ENCODE measurements around the gene NLRP13.
"Not testable (repeated sequence)": the region's sequence is repeated elsewhere in the genome, so short reads cannot be mapped to it uniquely, and the experiment has no call there.

NLRP13 gene, protein sequence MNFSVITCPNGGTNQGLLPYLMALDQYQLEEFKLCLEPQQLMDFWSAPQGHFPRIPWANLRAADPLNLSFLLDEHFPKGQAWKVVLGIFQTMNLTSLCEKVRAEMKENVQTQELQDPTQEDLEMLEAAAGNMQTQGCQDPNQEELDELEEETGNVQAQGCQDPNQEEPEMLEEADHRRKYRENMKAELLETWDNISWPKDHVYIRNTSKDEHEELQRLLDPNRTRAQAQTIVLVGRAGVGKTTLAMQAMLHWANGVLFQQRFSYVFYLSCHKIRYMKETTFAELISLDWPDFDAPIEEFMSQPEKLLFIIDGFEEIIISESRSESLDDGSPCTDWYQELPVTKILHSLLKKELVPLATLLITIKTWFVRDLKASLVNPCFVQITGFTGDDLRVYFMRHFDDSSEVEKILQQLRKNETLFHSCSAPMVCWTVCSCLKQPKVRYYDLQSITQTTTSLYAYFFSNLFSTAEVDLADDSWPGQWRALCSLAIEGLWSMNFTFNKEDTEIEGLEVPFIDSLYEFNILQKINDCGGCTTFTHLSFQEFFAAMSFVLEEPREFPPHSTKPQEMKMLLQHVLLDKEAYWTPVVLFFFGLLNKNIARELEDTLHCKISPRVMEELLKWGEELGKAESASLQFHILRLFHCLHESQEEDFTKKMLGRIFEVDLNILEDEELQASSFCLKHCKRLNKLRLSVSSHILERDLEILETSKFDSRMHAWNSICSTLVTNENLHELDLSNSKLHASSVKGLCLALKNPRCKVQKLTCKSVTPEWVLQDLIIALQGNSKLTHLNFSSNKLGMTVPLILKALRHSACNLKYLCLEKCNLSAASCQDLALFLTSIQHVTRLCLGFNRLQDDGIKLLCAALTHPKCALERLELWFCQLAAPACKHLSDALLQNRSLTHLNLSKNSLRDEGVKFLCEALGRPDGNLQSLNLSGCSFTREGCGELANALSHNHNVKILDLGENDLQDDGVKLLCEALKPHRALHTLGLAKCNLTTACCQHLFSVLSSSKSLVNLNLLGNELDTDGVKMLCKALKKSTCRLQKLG

DNA sequence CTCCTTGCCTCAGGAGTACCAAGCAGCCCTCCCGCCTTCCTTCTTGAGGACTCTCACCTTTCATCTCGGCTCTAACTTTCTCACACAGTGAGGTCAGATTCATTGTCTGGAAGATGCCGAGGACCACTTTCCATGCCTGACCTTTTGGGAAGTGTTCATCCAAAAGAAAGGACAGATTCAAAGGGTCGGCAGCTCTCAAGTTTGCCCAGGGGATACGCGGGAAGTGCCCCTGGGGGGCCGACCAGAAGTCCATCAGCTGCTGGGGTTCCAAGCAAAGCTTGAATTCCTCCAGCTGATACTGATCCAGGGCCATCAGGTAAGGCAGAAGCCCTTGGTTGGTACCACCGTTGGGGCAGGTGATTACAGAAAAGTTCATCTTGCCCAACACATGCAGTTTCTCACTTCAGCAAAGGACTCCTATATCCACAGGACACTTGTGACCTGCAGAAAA is at the start of gene NLRP13:
Gene NLRP13, minus strand, starts transcription at position 401 of the 451 bp plus-strand sequence. Its CDS starts 25 bp downstream, at position 376.
- DNase-seq, result no peak

DNA sequence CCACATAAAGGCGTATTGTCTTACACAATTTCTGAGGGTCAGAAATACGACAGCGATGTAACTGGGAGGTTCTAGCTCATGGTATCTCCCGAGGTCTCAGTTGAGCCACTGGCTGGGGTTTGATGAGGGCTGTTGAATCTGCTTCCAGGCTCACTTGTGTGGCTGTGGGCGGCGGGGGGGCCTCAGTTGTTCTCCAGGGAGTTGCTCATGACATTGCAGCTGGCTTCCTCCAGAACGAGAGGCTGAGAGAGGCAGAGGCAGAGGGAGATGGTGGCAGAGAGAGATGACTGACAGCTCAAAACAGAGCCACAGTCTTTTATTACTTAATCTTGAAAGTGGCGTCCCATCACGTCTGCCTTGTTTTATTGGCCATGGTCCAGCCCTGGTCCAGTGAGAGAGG is 48.3 kb upstream of the NLRP13 start:
- no peak for DNase-seq

DNA sequence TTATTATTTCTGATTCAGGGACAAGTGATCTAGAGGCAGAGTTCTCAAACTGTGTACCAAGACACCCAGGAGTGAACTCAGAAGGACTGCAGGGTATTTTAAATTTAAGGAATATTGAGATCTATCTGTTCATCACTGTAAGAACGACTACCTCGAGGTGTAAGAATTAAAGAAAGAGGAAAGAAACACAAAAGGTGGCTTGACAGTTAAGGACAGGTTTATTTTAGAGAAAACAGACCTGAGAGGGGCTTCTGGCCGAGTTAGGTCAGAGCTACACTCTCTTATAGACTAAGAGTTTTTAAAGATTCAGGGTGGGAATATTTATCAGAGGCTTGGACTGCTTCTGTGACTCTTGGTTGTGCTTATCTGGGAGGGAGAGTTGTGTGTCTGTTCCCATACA is 41.8 kb upstream of the NLRP13 start:
- DNase-seq, result no peak

DNA sequence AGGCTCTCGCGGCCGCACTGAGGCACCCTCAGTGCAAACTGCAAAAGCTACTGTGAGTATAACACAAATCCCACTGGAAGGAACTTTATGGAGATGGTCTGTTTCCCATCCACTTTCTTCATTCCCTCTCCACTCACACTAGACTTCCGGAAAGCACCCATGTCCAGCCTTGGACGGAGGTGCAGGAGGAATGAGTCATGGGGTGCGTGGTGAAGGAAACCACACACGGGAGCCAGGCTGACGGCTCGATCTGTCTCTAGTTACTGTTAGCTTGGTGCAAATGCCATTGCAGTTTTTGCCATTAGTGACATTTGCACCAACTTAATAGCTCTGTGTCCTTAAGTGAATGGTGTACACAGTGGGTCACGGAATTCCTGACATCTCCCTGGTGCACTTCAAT is 30.1 kb upstream of the NLRP13 start:
- DNase-seq, result no peak

DNA sequence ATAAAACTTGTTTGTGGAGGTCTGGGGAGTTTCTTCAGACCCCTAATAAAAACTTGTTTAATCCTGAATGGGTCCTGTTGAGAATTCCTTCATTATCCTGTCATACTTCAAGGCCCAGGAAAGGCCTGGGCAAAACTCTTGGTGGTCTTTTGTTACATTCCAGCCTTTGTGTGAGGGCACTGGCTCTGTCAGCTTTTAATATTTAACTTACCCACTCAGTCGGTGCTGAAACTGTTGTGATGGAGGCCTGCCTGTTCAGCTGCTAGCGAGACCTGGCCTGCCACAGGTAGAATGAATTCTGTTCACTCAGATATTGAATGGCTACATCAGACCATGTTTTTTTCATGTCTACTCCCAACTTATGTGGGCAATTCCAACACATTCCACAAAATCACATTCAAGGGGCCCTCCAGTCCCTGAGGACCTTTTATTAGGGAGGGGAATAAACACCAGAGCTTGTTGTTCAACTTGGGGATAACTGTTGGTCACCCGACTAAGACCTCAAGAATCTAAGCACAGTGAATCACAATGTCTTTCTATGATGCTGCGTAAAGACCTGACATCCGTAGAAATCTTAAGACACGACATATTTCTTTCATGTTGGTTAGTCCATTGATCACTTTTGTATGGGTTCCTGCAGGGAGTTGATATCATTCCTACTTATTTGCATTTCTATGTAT is 28.0 kb upstream of the NLRP13 start:
- DNase-seq, result no peak

DNA sequence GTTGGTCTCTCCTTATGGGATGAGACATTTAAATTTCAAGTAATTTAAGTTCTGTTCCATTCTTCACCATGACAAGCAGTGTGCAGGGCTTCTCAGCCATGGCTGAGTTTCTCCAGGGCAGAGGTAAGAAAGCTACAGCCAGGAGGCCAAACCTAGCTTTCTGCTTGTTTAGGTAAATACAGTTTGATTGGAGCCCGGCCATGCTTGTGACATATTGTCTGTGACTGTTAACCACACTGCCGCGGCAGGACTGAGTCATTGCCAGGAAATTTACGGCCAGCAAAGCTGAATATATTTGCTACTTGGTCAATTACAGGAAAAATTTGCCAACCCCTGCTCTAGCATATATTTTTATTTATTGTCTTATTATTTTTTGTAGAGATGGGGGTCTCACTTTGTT is 26.2 kb upstream of the NLRP13 start:
- no peak for DNase-seq

DNA sequence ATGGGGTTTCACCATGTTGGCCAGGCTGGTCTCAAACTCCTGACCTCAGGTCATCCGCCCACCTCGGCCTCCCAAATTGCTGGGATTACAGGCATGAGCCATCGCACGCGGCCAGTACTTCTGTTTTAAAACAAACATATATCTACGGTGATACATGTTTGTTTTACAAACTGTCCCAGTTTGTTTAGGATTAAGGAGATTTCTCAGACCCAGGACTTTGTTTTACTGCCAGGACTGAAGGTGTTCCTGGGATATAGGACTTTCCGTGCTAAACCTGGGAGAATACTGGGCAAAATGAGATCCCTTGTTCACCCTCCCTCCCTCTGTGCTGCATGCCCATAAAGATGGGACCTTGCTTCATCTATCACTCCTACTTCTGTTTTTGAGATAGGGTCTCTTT is 24.3 kb upstream of the NLRP13 start:
- no peak for DNase-seq

DNA sequence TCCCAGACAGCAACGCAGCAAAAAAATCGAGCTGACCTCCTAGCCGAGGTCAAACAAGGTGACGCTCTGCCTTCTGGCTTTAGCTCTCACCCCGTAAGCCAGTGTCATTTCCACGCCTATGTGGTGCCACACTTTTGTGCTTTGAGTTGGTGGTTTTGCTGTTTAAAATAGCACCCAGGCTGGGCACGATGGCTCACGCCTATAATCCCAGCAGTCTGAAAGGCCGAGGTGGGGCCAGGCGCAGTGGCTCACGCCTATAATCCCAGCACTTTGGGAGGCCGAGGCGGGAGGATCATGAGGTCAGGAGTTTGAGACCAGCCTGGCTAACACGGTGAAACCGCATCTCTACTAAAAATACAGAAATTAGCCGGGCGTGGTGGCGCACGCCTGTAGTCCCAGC is 18.4 kb upstream of the NLRP13 start:
- not testable (repeated sequence) for DNase-seq

DNA sequence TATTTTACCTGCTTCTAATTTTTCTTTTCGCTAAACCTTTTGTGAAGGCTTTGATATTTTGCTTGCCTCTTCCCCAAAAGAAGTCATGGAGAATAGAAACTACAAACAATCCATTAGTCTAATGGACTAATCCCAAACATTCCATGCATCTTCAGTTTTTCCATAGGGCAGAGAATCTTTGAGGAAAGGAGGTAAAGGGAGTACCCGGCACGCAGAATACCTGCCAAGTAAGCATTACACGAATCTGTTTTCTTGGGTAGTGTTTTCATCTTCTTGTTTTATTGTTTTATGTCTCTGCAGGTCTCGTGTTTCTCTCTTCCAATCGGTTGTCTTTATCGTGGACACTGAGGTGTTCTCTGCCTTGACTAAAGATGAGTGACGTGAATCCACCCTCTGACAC is 15.4 kb upstream of the NLRP13 start, which contains the start of gene NLRP8:
Gene NLRP8, plus strand, starts transcription at position 301 of the 400 bp plus-strand sequence.
- DNase-seq, result no peak

DNA sequence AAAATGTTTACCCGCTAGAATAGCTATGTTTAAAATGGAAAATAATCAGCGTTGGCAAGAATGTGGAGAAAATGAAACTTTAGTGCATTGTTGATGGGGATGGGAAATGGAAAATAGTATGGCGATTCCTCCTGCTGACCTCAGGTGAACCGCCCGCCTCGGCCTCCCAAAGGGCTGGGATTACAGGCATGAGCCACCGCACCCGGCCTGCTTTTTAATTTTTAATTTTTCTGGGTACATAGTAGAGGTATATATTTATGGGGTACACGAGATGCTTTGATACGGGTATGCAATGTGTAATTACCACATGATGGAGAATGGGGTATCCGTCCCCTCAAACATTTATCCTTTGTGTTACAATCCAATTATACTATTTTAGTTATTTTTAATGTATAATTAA is 8.2 kb upstream of the NLRP13 start:
- DNase-seq, result no peak

DNA sequence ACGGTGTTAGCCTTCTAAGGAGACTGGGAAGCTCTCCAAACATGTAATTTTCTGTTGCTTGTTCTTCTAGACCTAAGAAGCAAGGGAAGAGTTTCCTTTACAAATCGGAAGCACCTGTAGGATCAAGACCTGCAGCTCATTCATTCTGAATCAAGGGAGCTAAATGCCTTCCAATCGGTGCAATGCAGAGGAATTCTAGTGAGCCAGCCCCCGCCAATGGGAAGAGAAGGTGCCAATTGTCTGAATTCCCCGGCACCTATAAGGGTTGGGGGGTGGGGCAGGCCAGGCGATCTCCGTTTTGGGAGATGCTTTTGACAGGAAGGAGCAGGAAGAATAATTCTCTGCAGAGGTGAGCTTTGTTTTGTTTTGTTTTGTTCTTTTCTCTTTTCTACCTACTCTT is 7.1 kb upstream of the NLRP13 start:
- no peak for DNase-seq

DNA sequence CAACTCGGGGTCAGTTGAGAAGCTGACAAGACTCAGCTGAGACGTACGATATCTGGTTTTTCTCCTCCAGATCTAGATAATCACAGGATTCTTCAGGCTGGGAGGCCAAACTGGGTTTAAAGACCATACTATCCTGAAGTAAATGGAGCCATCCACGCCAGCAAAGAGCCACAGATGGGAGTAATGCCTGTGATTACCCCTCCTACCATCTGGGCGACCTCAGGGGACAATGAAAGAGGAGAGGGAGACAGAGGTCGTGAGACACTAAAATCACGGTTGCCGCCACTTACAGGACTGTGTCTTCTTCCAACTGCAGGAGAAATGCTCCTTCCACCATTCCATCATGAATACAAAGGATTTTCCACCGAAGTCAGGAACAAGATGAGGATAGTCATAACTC is 3.1 kb upstream of the NLRP13 start:
- no peak for DNase-seq

DNA sequence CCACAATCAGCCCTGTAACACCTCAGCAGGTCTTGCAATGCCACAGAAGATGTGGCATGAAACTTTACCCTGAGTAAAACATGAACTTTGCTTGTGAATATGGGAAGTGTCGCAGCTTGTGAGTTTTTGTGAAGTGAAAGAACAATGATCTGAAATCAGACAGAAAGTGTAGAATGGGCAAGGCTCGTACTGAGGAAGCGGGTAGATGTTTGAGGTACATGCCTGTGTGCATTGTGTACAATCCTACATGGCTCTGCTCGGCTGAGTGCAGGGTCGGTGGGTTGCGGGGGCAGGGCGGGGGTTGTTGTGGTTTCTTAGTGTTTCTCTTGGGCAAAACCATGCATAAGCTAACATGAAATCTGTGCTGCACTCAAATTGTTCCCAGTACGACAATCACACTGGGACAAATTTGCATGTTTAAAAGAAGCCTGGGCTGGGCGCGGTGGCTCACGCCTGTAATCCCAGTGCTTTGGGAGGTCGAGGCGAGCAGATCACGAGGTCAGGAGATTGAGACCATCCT is 1.1 kb downstream of the NLRP13 start:
- no peak for DNase-seq

DNA sequence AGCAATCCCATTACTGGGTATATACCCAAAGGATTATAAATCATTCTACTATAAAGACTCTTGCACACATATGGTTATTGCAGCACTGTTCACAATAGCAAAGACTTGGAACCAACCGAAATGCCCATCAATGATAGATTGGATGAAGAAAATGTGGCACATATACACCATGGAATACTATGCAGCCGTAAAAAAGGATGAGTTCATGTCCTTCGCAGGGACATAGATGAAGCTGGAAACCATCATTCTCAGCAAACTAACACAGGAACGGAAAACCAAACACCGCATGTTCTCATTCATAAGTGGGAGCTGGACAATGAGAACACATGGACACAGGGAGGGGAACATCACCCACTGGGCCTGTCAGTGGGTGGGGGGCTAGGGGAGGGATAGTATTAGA is 2.9 kb downstream of the NLRP13 start:
- not testable (repeated sequence) for DNase-seq

DNA sequence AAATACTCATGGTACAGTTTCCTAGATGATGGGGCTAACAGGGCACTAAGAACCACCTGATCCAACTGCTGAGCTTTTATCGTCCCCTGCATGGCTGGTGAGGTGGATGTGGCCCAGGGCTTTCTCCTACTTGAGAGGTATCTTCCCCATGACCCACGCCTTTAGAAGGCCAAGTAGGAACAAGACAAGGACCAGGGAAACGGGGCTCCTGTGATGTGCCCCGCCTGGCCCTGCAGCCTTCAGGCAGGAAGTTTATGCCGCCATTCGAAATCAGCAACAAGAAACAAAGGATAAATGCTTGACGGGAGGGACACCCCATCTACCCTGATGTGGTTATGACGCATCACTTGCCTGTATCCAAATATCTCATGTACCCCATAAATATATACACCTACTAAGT is 4.1 kb downstream of the NLRP13 start:
- no peak for DNase-seq

DNA sequence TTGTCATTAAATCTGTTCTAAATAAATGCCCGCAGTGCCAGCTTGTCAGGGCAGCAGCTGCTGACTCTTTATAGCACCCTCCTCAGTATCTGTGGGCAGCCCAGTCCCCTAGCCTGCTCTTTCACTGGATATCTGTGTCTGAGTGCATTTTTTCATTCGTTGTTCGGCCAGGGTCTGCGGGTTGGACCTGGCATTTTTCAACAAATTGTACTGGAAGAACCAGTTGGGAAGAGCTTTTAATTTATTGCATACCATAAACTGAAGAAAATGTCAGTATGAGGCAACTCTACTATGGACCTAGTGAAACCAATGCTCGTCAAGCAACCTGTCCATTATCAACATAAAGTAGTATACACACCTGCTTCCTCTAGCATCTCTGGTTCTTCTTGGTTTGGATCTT is 8.6 kb downstream of the NLRP13 start:
- no peak for DNase-seq

DNA sequence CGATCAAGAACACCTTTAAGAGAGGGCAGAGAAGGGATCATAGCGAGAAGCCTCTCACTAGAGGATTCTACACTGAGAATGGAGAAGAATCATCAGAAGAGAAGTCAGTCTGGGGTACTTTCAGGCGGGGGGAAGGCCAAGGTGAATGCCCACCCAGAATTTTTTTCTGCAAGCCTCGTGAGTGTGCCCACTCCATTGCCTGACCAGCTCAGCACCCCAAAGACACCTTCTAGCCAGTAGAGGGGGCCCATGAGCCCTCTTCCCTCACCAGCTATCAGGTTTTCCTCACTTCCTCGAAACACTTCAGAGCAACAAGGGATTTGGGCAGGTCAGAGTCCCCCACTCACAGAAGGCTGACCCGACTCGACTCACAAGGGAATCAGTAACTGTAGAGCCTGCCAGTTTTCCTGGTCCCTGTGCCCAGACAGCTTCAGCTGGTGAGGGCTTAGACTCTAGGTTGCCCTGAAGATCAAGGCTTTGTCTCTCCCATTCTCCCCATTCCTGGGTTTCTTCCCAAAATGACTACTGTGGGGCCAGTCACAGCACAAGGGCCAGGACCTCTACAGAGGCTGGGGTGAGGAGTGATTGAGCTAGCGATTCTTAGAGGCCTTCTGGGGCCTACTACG is 18.4 kb downstream of the NLRP13 start:
- DNase-seq, result no peak

DNA sequence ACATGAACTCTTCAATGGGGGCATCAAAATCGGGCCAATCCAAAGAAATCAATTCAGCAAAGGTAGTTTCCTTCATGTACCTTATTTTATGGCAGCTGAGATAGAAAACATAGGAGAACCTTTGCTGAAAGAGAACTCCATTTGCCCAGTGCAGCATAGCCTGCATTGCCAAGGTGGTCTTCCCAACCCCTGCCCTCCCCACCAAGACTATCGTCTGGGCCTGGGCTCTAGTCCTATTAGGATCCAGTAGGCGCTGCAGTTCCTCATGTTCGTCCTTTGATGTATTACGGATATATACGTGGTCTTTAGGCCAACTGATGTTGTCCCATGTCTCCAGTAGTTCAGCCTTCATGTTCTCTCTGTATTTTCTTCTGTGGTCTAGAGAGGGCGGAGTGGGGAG is 19.2 kb downstream of the NLRP13 start:
- DNase-seq, result no peak

DNA sequence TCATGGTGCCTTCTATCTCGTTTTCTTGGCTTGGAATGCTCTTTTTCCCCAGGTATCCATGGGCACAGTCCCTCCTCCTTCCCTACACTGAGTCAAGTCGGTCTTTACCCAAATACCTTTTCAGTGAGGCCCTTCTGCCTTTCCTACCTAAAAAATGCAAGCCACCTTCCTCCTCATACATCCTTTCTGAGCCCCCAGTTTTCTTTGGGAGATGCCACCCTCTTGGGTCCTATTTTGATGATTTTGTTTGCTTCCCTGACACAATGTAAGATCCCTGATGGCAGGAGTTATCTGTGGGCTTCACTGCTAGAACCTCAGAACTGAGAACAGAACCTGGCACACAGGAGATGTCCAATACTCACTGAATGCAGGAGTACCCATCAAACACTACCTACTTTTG is 22.3 kb downstream of the NLRP13 start:
- DNase-seq, result no peak

DNA sequence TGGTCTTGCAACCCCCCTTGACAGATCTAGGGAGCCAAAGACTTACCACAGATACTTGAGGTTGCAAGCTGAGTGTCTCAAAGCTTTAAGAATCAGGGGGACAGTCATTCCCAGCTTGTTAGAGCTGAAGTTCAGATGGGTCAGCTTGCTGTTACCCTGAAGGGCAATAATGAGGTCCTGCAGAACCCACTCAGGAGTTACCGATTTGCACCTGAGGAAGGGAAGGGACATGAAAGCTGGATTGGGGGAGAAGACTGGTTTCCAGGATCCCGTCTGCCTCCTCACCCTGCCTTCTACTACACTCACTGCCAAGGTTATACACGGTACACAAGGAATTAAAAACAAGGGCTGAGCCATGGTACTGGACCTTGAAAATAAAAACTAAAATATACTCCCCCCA is 24.4 kb downstream of the NLRP13 start:
- DNase-seq, result no peak

DNA sequence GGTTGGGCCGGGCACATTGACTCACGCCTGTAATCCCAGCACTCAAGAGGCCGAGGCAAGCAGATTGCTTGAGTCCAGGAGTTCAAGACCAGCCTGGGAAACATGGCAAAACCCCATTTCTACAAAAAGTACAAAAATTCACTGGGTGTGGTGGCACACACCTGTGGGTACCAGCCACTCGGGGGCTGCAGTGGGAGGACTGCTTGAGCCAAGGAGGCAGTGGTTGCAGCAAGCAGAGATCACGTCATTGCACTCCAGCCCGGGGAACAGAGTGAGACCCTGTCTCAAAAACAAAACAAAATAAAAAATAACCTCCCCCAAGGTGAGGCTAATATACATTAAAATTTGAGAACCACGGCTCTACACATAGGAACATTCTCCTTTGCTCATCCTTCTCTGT is 24.9 kb downstream of the NLRP13 start:
- no peak for DNase-seq

DNA sequence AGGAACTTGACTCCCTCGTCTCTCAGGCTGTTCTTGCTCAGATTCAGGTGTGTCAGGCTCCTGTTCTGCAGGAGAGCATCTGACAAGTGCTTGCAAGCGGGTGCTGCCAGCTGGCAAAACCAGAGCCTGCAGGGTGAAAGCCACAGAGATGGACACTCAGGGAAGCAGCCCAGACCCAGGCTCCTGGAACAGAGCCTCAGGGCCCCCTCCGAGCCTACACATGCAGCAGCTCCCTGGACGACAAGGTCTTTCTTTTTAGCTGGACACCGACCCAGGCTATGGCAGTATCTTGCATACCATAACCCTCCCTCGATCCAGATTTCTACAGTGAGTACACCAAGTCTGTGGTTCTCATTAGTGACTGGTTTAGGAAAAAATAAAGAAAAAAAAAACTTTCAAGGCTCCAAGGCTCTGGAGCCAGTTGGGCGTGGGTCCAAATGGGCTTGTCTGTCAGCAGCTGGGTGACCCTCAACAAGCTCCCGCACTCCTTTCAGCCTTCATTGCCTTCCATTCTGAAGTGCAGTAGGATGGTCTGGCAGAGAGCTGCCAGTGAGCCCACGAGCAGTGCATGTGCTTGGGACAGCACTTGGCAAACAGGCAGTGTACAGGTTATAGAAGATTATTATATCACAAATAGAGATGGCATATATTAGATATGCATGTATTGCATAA is 29.9 kb downstream of the NLRP13 start:
- no peak for DNase-seq
